Effector CD8-positive, alpha-beta T cell (primary cell): Measurements from ENCODE around the gene GCN1.
A peak's percentile ranks its signal among the peaks of the same experiment; 100 is the strongest.

Source experiments
- DNase-seq: peaks from one replicate; lab custom pipeline; 2025; lab: John Stamatoyannopoulos, UW

Gene GCN1

GRCh38 chr12:120230326-120230973 is 35.9 kb upstream of the GCN1 start:
- no peak for DNase-seq

GRCh38 chr12:120229487-120230325 is 35.2 kb upstream of the GCN1 start:
- no peak for DNase-seq

DNA sequence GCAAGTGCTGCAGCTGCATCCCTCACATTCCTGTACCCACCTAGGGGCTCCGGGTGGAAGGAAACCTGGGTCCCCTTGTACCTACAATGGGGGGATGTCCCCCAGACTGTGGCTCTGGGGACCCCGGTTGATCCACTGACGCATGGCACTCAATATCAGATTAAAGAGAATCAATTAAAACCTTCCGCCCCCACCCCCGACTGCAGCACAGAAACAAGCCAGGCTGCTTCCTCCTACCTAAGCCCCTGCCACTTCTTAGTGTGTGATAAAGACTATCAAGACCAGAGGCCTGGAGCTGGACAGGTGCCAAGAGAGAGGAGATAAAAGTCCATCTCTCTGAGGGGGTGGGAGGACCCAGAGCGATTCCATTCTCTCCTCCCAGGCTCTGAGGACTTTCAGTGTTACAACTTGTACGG is 34.6 kb upstream of the GCN1 start:
- DNase-seq, result no peak

DNA sequence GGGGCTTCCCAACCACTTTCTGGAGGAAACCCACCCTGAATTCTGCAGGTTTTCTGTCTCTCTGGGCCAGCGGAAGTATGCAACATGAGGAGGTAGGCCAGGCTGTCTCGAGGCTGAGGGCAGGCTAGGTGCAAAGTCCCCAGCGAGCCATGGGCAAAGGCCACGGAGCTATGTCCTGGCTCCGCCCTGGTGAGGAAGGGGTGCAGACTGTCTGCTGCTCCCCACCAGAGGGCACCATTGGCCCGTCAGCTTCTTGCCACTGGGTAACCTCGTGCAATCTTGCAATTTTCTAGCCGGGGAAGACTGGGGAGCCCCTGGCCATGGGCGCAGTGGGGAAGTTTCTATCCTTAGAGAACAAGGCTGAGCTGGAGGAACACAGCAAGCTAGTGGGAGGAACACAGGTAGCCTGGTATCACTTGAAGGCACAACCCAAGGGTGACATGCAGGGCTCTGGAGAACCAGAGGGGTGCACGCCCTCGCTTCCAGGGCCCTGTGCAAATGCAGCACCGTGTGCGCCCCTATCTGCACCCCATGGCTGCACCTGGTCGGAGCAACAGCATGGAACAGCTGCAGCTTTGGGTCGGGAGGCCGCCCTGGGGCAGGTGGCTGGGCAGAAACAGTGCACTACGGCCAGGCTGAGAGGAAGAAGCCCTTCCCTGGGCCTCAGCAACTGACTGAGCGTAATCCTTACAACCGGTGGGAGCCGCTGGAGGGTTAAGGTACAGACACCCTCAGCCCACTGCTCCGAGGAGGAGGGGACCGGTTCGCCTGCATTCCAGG is 34.0 kb upstream of the GCN1 start:
- peak; percentile 78 for DNase-seq

GRCh38 chr12:120228041-120228290 is 33.5 kb upstream of the GCN1 start:
- no peak for DNase-seq

- no peak for DNase-seq
These were observed 32.9 kb upstream of the GCN1 start for GRCh38 chr12:120227233-120228040.

DNA sequence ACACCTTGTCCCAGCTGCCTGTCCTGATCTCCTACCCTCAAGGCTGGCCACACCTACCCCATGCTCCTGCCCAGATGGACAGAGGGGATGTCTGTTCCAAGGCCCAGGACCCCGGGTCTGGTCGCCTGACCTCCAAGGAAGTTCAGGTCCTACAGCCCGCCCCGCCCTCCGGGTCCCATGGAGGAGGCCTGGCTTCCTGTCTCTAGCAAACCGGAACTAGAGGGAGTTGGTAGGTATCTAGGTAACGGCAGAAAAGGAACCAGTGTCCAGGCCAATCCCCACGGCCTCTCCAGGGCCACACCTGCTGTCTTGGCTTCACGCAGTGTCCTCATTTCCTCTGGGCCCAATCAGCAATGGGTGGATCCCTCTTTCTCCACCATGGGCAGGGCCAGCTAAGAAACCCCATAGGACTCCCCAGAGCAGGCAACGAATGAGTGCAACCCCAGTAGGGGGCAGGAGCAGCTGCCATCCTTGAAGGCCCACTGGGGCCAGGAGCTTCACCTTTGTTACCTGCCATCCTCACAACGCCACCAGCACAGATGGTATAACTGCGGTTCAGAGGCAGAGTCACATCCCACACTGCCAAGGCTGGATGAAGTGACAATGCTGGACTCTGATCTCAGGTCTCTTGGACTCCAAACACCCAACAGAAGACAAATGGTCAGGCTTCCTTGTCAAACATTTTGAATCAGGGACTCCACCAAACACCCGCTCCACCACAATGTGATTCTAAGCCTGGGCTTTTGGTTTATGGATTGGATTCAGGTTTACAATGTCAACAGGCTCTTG is 31.5 kb upstream of the GCN1 start:
- DNase-seq, result no peak

DNA sequence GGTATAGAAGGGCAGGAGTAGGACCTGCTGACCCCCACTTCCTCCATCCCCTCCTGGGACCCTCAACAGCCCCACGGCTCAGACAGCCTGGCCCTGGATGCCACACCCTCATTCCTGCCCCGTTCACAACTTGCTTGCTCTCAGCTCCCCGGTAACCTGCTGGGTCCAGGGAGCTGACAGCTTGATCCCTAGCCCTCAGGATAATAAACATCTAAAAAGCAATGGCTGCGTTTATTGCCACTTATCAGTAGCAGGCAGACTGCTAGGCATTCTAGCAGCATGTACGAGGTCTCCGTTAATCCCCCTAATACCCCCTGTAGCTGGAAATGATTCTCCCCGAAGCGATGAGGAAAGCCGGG is 30.7 kb upstream of the GCN1 start:
- DNase-seq, result no peak

- no peak for DNase-seq
These were observed 30.0 kb upstream of the GCN1 start for GRCh38 chr12:120224304-120225199.

DNA sequence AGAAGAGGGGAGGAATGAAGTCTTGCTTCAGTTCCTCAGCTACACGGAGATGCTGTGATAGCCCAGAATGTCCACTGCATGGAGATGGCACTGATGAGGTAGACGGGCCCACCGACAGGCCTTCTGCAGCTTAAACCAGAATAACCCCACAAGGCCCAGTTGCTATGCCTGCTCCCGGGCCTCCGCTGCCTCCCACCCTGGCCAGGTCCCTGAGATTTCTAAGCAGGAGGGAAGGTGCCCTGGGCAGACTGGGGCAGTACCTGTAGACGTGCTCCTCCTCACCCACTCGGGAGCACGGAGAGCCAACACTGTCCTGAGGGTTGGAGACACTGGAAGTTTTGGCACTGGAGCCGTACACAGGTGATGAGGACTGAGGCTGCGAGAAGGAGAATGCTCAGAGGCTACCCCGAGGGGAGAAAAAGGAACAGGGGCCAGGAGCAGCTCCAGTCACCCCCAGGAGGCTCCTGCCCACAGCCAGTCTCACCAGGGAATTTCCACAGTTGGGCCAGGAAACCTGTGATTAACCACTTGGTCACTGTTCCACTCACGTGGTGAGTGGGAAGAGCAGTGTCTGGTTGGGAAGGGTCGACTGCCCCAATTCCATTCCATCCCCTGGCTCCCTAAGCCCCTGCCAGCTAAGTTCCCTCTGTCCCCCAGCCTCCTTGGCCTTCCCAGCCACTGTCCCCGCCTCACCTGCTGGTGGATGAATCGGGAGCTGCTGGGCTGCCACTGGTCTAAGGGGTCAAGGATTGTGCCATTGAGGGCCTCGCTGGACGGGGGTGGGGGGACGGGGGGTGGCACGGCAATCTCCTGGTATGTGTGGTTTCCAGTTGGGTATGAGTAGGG is 29.2 kb upstream of the GCN1 start:
- DNase-seq, result no peak

GRCh38 chr12:120222288-120222832 is 27.8 kb upstream of the GCN1 start:
- no peak for DNase-seq

DNA sequence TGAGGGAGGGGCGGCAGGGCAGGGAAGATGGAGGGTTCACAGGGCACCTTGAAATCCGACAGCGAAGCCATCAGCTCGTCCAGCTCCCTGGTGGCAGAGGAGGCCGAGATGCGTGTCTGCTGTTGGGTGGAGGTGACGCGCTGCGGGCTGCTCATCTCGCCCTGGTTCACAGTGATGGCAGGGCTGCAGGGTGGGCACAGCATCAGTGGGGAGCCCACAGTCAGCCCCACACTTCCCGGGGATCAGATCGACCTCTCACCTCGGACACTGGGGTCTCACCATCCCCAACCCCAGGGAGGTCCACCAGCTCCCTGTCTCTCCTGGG is 27.0 kb upstream of the GCN1 start:
- no peak for DNase-seq

DNA sequence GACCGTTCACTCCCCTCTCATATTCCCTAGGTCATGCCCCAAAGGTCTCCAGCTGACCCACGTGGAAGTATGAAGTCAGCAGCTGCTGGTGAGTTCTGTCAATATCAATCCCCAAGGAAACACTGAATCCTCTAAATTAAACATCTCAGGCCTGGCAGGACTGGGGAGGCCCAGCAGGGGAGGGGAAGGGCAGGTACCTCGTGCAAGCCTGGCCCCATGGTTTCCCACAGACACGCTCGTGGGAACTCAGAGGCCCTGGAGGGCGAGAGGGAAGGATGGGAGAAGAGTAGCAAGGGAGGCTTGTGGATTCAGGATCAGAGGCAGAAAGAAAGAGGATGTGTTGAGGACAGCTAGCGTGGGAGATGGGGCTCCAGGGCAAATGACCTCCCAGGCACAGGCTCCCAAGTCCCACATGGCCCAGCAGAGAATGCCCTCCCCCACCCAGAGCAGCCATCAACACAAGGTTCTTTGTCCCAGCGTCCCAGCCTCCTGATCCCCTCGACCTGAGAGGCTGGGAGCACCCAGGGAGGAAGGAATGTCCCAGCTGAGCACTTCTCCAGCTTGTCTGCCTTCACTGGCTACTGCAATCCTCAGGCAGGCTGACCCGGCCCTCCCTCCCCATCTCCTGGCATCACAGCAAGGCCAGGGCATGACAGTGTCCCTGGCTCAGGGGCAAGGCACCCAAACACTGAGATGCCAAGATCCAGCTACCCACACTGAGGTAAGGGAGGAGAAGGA is 26.5 kb upstream of the GCN1 start:
- DNase-seq, result no peak

GRCh38 chr12:120218680-120219606 is 24.4 kb upstream of the GCN1 start:
- DNase-seq, result no peak

- no peak for DNase-seq
These were observed 22.5 kb upstream of the GCN1 start for GRCh38 chr12:120216742-120217605.
